Progenitor cell of endocrine pancreas (in vitro differentiated cells): ENCODE measurements around the gene ST7. TPM values are rescaled to one million over a fixed set of nuclear protein-coding genes. Genes with fewer than 3 reads are reported as not detected.

Source experiments
- DNase-seq: peaks from one replicate; pipeline ENCODE4 v3.0.0; 2021; ENCODE audit warnings: low spot score; ENCODE audit not compliant: unreplicated experiment
- H3K27ac Mint-ChIP-seq: 2 replicates; pipeline ENCODE4 v1.8.0; 2021; ENCODE audit warnings: mild to moderate bottlenecking, moderate library complexity, mixed read lengths
- H3K27me3 Mint-ChIP-seq: 2 replicates; pipeline ENCODE4 v1.8.0; 2021; ENCODE audit warnings: mixed read lengths
- H3K36me3 Mint-ChIP-seq: 2 replicates; pipeline ENCODE4 v1.8.0; 2022; ENCODE audit warnings: mixed read lengths; ENCODE audit not compliant: insufficient read depth
- H3K4me1 Mint-ChIP-seq: 2 replicates; pipeline ENCODE4 v1.8.0; 2021; ENCODE audit warnings: low read depth, mixed read lengths
- H3K4me3 Mint-ChIP-seq: 2 replicates; pipeline ENCODE4 v1.8.0; 2021; ENCODE audit warnings: low read depth, mild to moderate bottlenecking, moderate library complexity, mixed read lengths
- H3K9me3 Mint-ChIP-seq: 2 replicates; pipeline ENCODE4 v1.8.0; 2021; ENCODE audit warnings: low read depth, mixed read lengths
- CTCF ChIP-seq: fragments of 200-600 bp; sonication (generic); IDR thresholded peaks from one replicate; pipeline ENCODE4 v1.5.0; 2021; ENCODE audit warnings: antibody characterized with exemption, mild to moderate bottlenecking; ENCODE audit not compliant: unreplicated experiment
- total RNA-seq: library from RNA; stranded (reverse); gene quantifications from 2 replicates; pipeline ENCODE4 v1.2.1, GENCODE V29; 2021

Gene ST7
- total RNA-seq, 1 donor from 2014 or later = 24.8 TPM

- no peaks in the 10 kb centered on the region for H3K36me3 Mint-ChIP-seq
- H3K27me3 Mint-ChIP-seq = no peaks in the 10 kb centered on the region
These were observed 12.5 kb upstream of the ST7 start for GRCh38 chr7:116940689-116941370.

GRCh38 chr7:116942504-116942903, 10.8 kb upstream of the ST7 start:
- TF ChIP-seq CTCF = no peak
- Mint-ChIP-seq H3K27ac (no peak overlapping the region), H3K9me3 (no peaks in the 10 kb centered on the region), H3K4me3 (no peak overlapping the region), H3K4me1 (no peaks in the 10 kb centered on the region), H3K27me3 (no peaks in the 10 kb centered on the region), H3K36me3 (no peaks in the 10 kb centered on the region)
- no peak for DNase-seq

More at GRCh38 chr7:116940689-116941370, 12.5 kb upstream of the ST7 start:
- DNase-seq = no peak
- Mint-ChIP-seq H3K27ac (no peak overlapping the region), H3K9me3 (no peaks in the 10 kb centered on the region), H3K4me3 (no peak overlapping the region), H3K4me1 (no peaks in the 10 kb centered on the region)
- TF ChIP-seq CTCF = no peak

GRCh38 chr7:116948934-116949333, 4.4 kb upstream of the ST7 start:
- no peak for TF ChIP-seq CTCF
- Mint-ChIP-seq H3K27ac (no peak overlapping the region), H3K4me1 (peaks cover 11% of the 10 kb centered on the region), H3K27me3 (no peaks in the 10 kb centered on the region), H3K4me3 (no peak overlapping the region), H3K9me3 (no peaks in the 10 kb centered on the region), H3K36me3 (no peaks in the 10 kb centered on the region)
- DNase-seq = no peak

- H3K27me3 Mint-ChIP-seq = no peaks in the 10 kb centered on the region
- peaks cover 19% of the 10 kb centered on the region for H3K4me1 Mint-ChIP-seq
- H3K9me3 Mint-ChIP-seq = no peaks in the 10 kb centered on the region
- TF ChIP-seq CTCF = no peak
- no peaks in the 10 kb centered on the region for H3K36me3 Mint-ChIP-seq
- H3K4me3 Mint-ChIP-seq = no peak overlapping the region
- DNase-seq = no peak
- H3K27ac Mint-ChIP-seq = no peak overlapping the region
These were observed 3.1 kb upstream of the ST7 start for GRCh38 chr7:116949941-116950801.

GRCh38 chr7:116950889-116951351, 2.4 kb upstream of the ST7 start:
- H3K27ac Mint-ChIP-seq = no peak overlapping the region

More at GRCh38 chr7:116950889-116951351, 2.4 kb upstream of the ST7 start:
- Mint-ChIP-seq H3K4me3 (no peak overlapping the region), H3K9me3 (no peaks in the 10 kb centered on the region), H3K4me1 (peaks cover 19% of the 10 kb centered on the region), H3K27me3 (no peaks in the 10 kb centered on the region), H3K36me3 (no peaks in the 10 kb centered on the region)
- DNase-seq = no peak
- TF ChIP-seq CTCF = no peak
